ENCODE measurements around the gene CDSN. TPM values are rescaled to one million over a fixed set of nuclear protein-coding genes. Genes with fewer than 3 reads are reported as not detected.

Gene CDSN
- total and polyA plus RNA-seq, 2 donors (not counting 1 experiment from before 2014, with no cell fraction given), result not detected

DNA sequence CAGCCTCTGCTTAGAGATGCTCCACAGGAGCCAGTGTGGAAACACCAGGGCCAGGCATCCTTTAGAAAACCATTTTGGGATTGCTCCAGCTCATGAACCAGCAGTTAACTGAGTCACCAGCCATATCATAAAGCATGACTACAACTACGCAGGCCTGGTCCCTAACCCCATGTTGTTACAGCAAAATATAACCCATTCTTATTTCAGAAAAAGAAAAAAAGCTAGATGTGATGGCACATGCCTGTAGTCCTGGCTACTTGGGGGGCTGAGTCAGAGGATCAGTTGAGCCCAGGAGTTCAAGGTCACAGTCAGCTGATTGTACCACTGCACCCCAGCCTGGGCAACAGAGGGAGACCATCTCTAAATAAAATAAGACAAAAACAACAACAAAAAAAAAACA, 44.7 kb downstream of the CDSN start:
- Histone ChIP-seq H2AFZ (ENCODE audit: insufficient read depth, low read depth, low read length, poor library complexity, severe bottlenecking) (no peak overlapping the region), H3K4me2 (replicated peaks; ENCODE audit: low read depth, low read length, poor library complexity, severe bottlenecking) (no peak overlapping the region), H3K27me3 (replicated peaks in 1 of 4; ENCODE audit: control extremely low read depth in 1 of 4, control insufficient read depth in 3 of 4, insufficient read depth in 4 of 4, low read length in 3 of 4) (no peaks in the 10 kb centered on the region), H3K4me3 (ENCODE audit: control extremely low read depth in 1 of 5, extremely low read depth in 1 of 5, insufficient read depth in 1 of 5, low read depth in 2 of 5, low read length in 4 of 5) (no peak overlapping the region), H3K36me3 (replicated peaks in 1 of 2; ENCODE audit: control extremely low read depth in 1 of 2, control insufficient read depth in 1 of 2, extremely low read depth in 1 of 2, insufficient read depth in 2 of 2, low read length in 1 of 2) (no peaks in the 10 kb centered on the region), H3K27ac (ENCODE audit: low read length in 2 of 2) (no peak overlapping the region), H3K9me3 (ENCODE audit: control extremely low read depth in 1 of 3, control insufficient read depth in 2 of 3, insufficient read depth in 1 of 3, low read length in 2 of 3) (no peaks in the 10 kb centered on the region), H3K9ac (ENCODE audit: low read length) (no peak overlapping the region), H4K20me1 (ENCODE audit: control insufficient read depth, insufficient read depth, low read length, poor library complexity, severe bottlenecking) (no peaks in the 10 kb centered on the region), H3K4me1 (ENCODE audit: control insufficient read depth in 2 of 2, insufficient read depth in 2 of 2, low read length in 2 of 2) (peaks cover 4 to 5% of the 10 kb centered on the region in 2 donors), H3K79me2 (ENCODE audit: control insufficient read depth, insufficient read depth, low read length) (no peaks in the 10 kb centered on the region)
- intact Hi-C loops (cut with micrococcal nuclease), result no loop called here
- Mint-ChIP-seq H3K9me3 (ENCODE audit: insufficient read depth) (no peaks in the 10 kb centered on the region), H3K4me1 (peaks cover 4% of the 10 kb centered on the region), H3K27me3 (peaks cover 7% of the 10 kb centered on the region), H3K4me3 (no peak overlapping the region), H3K27ac (no peak overlapping the region)
- CTCF ChIA-PET, result interaction anchor here (0.6 to 5.3 kb wide), 4 partner anchors 12 to 1890 kb away, joined by 3 to 28 read pairs (median 4); no protein-coding TSS in a partner anchor
- no peak for DNase-seq
- TF ChIP-seq EZH2 (IDR thresholded peaks at IDR 0.05; ENCODE audit: borderline replicate concordance, insufficient read depth, low read depth, low read length, poor library complexity, severe bottlenecking), result no peak
- TF ChIP-seq, protein P1, sequence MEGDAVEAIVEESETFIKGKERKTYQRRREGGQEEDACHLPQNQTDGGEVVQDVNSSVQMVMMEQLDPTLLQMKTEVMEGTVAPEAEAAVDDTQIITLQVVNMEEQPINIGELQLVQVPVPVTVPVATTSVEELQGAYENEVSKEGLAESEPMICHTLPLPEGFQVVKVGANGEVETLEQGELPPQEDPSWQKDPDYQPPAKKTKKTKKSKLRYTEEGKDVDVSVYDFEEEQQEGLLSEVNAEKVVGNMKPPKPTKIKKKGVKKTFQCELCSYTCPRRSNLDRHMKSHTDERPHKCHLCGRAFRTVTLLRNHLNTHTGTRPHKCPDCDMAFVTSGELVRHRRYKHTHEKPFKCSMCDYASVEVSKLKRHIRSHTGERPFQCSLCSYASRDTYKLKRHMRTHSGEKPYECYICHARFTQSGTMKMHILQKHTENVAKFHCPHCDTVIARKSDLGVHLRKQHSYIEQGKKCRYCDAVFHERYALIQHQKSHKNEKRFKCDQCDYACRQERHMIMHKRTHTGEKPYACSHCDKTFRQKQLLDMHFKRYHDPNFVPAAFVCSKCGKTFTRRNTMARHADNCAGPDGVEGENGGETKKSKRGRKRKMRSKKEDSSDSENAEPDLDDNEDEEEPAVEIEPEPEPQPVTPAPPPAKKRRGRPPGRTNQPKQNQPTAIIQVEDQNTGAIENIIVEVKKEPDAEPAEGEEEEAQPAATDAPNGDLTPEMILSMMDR (IDR thresholded peaks at IDR 0.05), result no peak
- no CpG with 5 or more reads among the region's 1 CpG for WGBS (ENCODE audit: insufficient coverage)
- POLR2A ChIA-PET, result interaction anchor here (0.6 kb wide), 1 partner anchor 116 kb away, joined by 7 read pairs; no protein-coding TSS in a partner anchor
- no peak for ATAC-seq (ENCODE audit: low read depth)

DNA sequence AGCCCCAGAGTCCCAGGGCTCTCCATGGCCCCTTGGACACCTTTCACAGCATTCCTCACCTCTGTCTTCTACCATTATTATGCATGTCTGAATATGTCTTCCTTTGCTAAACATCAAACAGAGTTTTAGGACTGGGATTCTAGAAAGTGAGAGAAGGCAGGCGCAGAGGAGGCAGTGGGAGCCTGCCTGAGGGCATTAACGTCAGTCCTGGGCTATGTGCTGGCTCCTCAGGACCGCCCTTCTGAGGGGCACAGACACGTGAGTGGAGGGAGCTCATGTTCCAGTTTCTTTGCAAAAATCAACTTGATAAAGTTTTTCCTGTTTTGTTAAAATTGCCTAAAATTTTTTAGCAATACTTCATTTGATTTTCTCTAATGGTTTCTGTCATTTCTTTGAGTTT, 45.8 kb downstream of the CDSN start:
- TF ChIP-seq EZH2 (IDR thresholded peaks at IDR 0.05; ENCODE audit: borderline replicate concordance, insufficient read depth, low read depth, low read length, poor library complexity, severe bottlenecking), result no peak
- TF ChIP-seq, protein P1 (IDR thresholded peaks at IDR 0.05), result no peak
- Mint-ChIP-seq H3K27ac (no peak overlapping the region), H3K4me1 (no peaks in the 10 kb centered on the region), H3K9me3 (ENCODE audit: insufficient read depth) (no peaks in the 10 kb centered on the region), H3K27me3 (peaks cover 3% of the 10 kb centered on the region), H3K4me3 (no peak overlapping the region)
- Histone ChIP-seq H3K27ac (ENCODE audit: low read length in 2 of 2) (no peak overlapping the region), H3K36me3 (replicated peaks in 1 of 2; ENCODE audit: control extremely low read depth in 1 of 2, control insufficient read depth in 1 of 2, extremely low read depth in 1 of 2, insufficient read depth in 2 of 2, low read length in 1 of 2) (no peaks in the 10 kb centered on the region), H2AFZ (ENCODE audit: insufficient read depth, low read depth, low read length, poor library complexity, severe bottlenecking) (no peak overlapping the region), H3K9ac (ENCODE audit: low read length) (no peak overlapping the region), H3K79me2 (ENCODE audit: control insufficient read depth, insufficient read depth, low read length) (no peaks in the 10 kb centered on the region), H3K4me2 (replicated peaks; ENCODE audit: low read depth, low read length, poor library complexity, severe bottlenecking) (no peak overlapping the region), H4K20me1 (ENCODE audit: control insufficient read depth, insufficient read depth, low read length, poor library complexity, severe bottlenecking) (no peaks in the 10 kb centered on the region), H3K4me3 (ENCODE audit: control extremely low read depth in 1 of 5, extremely low read depth in 1 of 5, insufficient read depth in 1 of 5, low read depth in 2 of 5, low read length in 4 of 5) (no peak overlapping the region), H3K4me1 (ENCODE audit: control insufficient read depth in 2 of 2, insufficient read depth in 2 of 2, low read length in 2 of 2) (peaks cover 1% of the 10 kb centered on the region in 2 donors), H3K27me3 (replicated peaks in 1 of 4; ENCODE audit: control extremely low read depth in 1 of 4, control insufficient read depth in 3 of 4, insufficient read depth in 4 of 4, low read length in 3 of 4) (no peaks in the 10 kb centered on the region), H3K9me3 (ENCODE audit: control extremely low read depth in 1 of 3, control insufficient read depth in 2 of 3, insufficient read depth in 1 of 3, low read length in 2 of 3) (no peaks in the 10 kb centered on the region)
- ChIA-PET POLR2A (no interaction called here), CTCF (interaction anchor here (1.1 to 5.3 kb wide), 2 partner anchors 246 to 254 kb away, joined by 3 to 28 read pairs; no protein-coding TSS in a partner anchor)
- ATAC-seq (ENCODE audit: low read depth) (no peak), DNase-seq (no peak)
- 97% methylated on average over 3 of the region's 4 CpGs for WGBS (ENCODE audit: insufficient coverage)
- intact Hi-C loops (cut with micrococcal nuclease), result no loop called here
